WTC11 (cell line): ENCODE data around the gene C17orf50. TPM values are rescaled to one million over a fixed set of nuclear protein-coding genes. Genes with fewer than 3 reads are reported as not detected.

ENCODE experiments used
- ARID4B ChIP-seq: sonication (generic); formaldehyde crosslinking; IDR thresholded peaks from 2 replicates; pipeline ENCODE4 v1.8.0; 2023; ENCODE audit warnings: missing genetic modification reagents, mild to moderate bottlenecking, borderline replicate concordance
- ATF3 ChIP-seq: sonication (generic); formaldehyde crosslinking; conservative IDR thresholded peaks from 2 replicates; pipeline ENCODE4 v1.8.1; 2022; ENCODE audit warnings: mild to moderate bottlenecking, missing genetic modification reagents
- ATF6 ChIP-seq: sonication (generic); formaldehyde crosslinking; IDR thresholded peaks from 2 replicates; pipeline ENCODE4 v1.8.1; 2023; ENCODE audit warnings: mild to moderate bottlenecking, missing genetic modification reagents
- CBFB ChIP-seq: sonication (generic); formaldehyde crosslinking; IDR thresholded peaks from 2 replicates; pipeline ENCODE4 v1.8.1; 2022; ENCODE audit warnings: mild to moderate bottlenecking, low read depth, missing genetic modification reagents
- CREB1 ChIP-seq: sonication (generic); formaldehyde crosslinking; IDR thresholded peaks from 2 replicates; pipeline ENCODE4 v1.8.0; 2023; ENCODE audit warnings: mild to moderate bottlenecking, missing genetic modification reagents
- E2F1 ChIP-seq: sonication (generic); formaldehyde crosslinking; IDR thresholded peaks from 2 replicates; pipeline ENCODE4 v1.8.0; 2022; ENCODE audit warnings: mild to moderate bottlenecking, missing genetic modification reagents
- E2F4 ChIP-seq: sonication (generic); formaldehyde crosslinking; IDR thresholded peaks from 2 replicates; pipeline ENCODE4 v1.8.1; 2022; ENCODE audit warnings: low read depth, mild to moderate bottlenecking, moderate library complexity, missing genetic modification reagents, borderline replicate concordance
- E2F5 ChIP-seq: sonication (generic); formaldehyde crosslinking; IDR thresholded peaks from 2 replicates; pipeline ENCODE4 v1.8.1; 2022; ENCODE audit warnings: mild to moderate bottlenecking, moderate library complexity, missing genetic modification reagents
- ERG ChIP-seq: fragments of 250-450 bp; sonication (Bioruptor Pico); IDR thresholded peaks from 2 replicates; pipeline ENCODE4 v1.8.0; 2021; ENCODE audit warnings: mild to moderate bottlenecking
- ETV6 ChIP-seq: sonication (generic); formaldehyde crosslinking; IDR thresholded peaks from 2 replicates; pipeline ENCODE4 v1.8.1; 2022; ENCODE audit warnings: mild to moderate bottlenecking, missing genetic modification reagents
- FOXP1 ChIP-seq: sonication (generic); formaldehyde crosslinking; IDR thresholded peaks from 2 replicates; pipeline ENCODE4 v1.8.0; 2022; ENCODE audit warnings: missing genetic modification reagents, mild to moderate bottlenecking, moderate library complexity, borderline replicate concordance
- NFE2L1 ChIP-seq: sonication (generic); formaldehyde crosslinking; IDR thresholded peaks from 2 replicates; pipeline ENCODE4 v1.8.1; 2023; ENCODE audit warnings: missing genetic modification reagents
- NFYB ChIP-seq: sonication (generic); formaldehyde crosslinking; conservative IDR thresholded peaks from 2 replicates; pipeline ENCODE4 v1.8.0; 2022; ENCODE audit warnings: low read depth, missing genetic modification reagents
- SMAD4 ChIP-seq: sonication (generic); formaldehyde crosslinking; IDR thresholded peaks from 2 replicates; pipeline ENCODE4 v1.8.0; 2022; ENCODE audit warnings: mild to moderate bottlenecking, missing genetic modification reagents
- ZBTB21 ChIP-seq: sonication (generic); formaldehyde crosslinking; IDR thresholded peaks from 2 replicates; pipeline ENCODE4 v1.8.1; 2023; ENCODE audit warnings: mild to moderate bottlenecking, missing genetic modification reagents, borderline replicate concordance
- ZBTB43 ChIP-seq: sonication (generic); formaldehyde crosslinking; IDR thresholded peaks from 2 replicates; pipeline ENCODE4 v1.8.1; 2023; ENCODE audit warnings: mild to moderate bottlenecking, missing genetic modification reagents
- ZNF281 ChIP-seq: sonication (generic); formaldehyde crosslinking; IDR thresholded peaks from 2 replicates; pipeline ENCODE4 v1.8.0; 2023; ENCODE audit warnings: mild to moderate bottlenecking, missing genetic modification reagents
- ZNF425 ChIP-seq: fragments of 250-450 bp; sonication (Bioruptor Pico); conservative IDR thresholded peaks from 2 replicates; pipeline ENCODE4 v1.9.0; 2021; ENCODE audit warnings: mild to moderate bottlenecking
- total RNA-seq: library from RNA; stranded (reverse); gene quantifications from 3 replicates; pipeline ENCODE4 v1.2.3, GENCODE V29; 2021

C17orf50 gene
- total RNA-seq, 1 experiment from 2014 or later: 0.35 TPM

GRCh38 chr17:35740997-35741931 is 19.4 kb upstream of the C17orf50 start (continued):
- TF ChIP-seq ZNF281 (CRISPR knock-in tag): peak; percentile 96
- TF ChIP-seq SMAD4 (CRISPR knock-in tag): no peak
- peak; percentile 73 for TF ChIP-seq ATF3
- no peak for TF ChIP-seq ERG (CRISPR knock-in tag)
- no peak for TF ChIP-seq ZNF425 (CRISPR knock-in tag)
- peak; percentile 97 for TF ChIP-seq E2F1 (CRISPR knock-in tag)
- peak; percentile 98 for TF ChIP-seq ZBTB21
- TF ChIP-seq E2F4 (CRISPR knock-in tag): peak; percentile 93
- TF ChIP-seq ETV6 (CRISPR knock-in tag): peak; percentile 98
- TF ChIP-seq ARID4B: peak; percentile 96
- TF ChIP-seq CREB1 (CRISPR knock-in tag): peak; percentile 93; the same call in 1 of the 2 replicates
- TF ChIP-seq FOXP1 (CRISPR knock-in tag): peak; percentile 99
- peak; percentile 97 for TF ChIP-seq CBFB (CRISPR knock-in tag)
- peak; percentile 71 for TF ChIP-seq NFYB (CRISPR knock-in tag)
- peak; percentile 99 for TF ChIP-seq NFE2L1 (CRISPR knock-in tag)
- peak; percentile 76; the same call in 1 of the 2 replicates for TF ChIP-seq ATF6
- peak; percentile 98 for TF ChIP-seq ZBTB43 (CRISPR knock-in tag)
- TF ChIP-seq E2F5: peak; percentile 96
